Loucy (cell line): ENCODE data around the gene BCHE.

Source experiments
- CTCF ChIP-seq: fragments of 200-600 bp; sonication (generic); conservative IDR thresholded peaks from 2 replicates; pipeline ENCODE4 v1.5.1; 2014; ENCODE audit warnings: mild to moderate bottlenecking, antibody characterized with exemption, low read length
- EZH2phosphoT487 ChIP-seq: fragments of 200-600 bp; IDR thresholded peaks from 2 replicates; pipeline ENCODE4 v1.6.1; 2018; ENCODE audit warnings: antibody characterized with exemption, mild to moderate bottlenecking, moderate library complexity, borderline replicate concordance

DNA sequence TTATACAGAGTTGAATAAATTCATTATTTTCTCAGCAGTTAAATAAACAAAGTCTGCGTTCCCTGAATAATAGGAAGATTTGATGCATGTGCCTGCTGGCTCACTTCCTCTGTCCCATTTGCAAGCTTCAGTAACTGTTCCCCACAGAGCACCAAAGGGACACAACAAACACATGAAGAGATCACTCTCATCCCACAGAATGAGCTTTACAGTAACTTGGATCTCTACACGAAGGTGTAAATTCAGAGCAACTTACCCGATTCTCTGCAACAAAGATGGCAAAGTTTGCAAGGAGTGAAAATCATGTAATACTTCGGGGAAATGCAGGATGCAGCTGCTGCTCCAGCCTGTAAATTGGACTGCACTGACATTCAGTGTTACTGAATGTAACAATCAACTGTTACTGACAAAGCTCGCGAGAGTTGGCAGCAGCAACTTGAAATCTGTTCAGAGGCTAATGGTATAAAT, at the start of gene BCHE:
- TF ChIP-seq CTCF (no peak), EZH2phosphoT487 (no peak)
